ENCODE data around the gene PTPRD. TPM values are rescaled to one million over a fixed set of nuclear protein-coding genes. Genes with fewer than 3 reads are reported as not detected.

The PTPRD gene
- total RNA-seq, 1 experiment from 2014 or later = 0.02 TPM

DNA sequence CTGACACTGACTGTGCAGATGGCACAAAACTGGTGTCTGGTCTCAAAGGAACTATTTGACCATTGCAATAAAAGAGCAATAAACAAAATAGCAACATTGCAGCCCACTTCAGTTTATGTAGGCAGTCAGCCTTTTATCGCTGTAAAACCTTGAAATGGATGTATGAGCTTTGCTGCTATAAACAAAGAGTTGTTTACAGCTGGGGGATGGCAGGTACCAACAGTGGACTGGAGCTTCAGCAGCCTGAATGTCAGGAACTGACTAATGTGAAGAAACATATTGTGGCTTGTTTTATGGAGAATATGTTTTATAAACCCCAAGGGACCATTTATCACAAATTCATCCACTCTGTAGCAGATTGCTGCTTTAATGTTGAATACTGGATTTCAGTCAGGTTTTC, 78.0 kb downstream of the PTPRD start:
- BruUV-seq (replicated peaks) = no TSS peak
- TF ChIP-seq, protein P1, sequence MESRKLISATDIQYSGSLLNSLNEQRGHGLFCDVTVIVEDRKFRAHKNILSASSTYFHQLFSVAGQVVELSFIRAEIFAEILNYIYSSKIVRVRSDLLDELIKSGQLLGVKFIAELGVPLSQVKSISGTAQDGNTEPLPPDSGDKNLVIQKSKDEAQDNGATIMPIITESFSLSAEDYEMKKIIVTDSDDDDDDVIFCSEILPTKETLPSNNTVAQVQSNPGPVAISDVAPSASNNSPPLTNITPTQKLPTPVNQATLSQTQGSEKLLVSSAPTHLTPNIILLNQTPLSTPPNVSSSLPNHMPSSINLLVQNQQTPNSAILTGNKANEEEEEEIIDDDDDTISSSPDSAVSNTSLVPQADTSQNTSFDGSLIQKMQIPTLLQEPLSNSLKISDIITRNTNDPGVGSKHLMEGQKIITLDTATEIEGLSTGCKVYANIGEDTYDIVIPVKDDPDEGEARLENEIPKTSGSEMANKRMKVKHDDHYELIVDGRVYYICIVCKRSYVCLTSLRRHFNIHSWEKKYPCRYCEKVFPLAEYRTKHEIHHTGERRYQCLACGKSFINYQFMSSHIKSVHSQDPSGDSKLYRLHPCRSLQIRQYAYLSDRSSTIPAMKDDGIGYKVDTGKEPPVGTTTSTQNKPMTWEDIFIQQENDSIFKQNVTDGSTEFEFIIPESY (IDR thresholded peaks at IDR 0.05; ENCODE audit: extremely low read depth, insufficient replicate concordance, low read length) = no peak
- no peak for TF ChIP-seq POLR2A (IDR thresholded peaks at IDR 0.05; ENCODE audit: borderline replicate concordance, extremely low read depth, insufficient read depth, insufficient read length)
- TF ChIP-seq EZH2 (IDR thresholded peaks at IDR 0.05) = no peak
- TF ChIP-seq POLR2AphosphoS5 (IDR thresholded peaks at IDR 0.05; ENCODE audit: low read depth, low read length) = no peak
- TF ChIP-seq, protein P2, sequence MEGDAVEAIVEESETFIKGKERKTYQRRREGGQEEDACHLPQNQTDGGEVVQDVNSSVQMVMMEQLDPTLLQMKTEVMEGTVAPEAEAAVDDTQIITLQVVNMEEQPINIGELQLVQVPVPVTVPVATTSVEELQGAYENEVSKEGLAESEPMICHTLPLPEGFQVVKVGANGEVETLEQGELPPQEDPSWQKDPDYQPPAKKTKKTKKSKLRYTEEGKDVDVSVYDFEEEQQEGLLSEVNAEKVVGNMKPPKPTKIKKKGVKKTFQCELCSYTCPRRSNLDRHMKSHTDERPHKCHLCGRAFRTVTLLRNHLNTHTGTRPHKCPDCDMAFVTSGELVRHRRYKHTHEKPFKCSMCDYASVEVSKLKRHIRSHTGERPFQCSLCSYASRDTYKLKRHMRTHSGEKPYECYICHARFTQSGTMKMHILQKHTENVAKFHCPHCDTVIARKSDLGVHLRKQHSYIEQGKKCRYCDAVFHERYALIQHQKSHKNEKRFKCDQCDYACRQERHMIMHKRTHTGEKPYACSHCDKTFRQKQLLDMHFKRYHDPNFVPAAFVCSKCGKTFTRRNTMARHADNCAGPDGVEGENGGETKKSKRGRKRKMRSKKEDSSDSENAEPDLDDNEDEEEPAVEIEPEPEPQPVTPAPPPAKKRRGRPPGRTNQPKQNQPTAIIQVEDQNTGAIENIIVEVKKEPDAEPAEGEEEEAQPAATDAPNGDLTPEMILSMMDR (IDR thresholded peaks at IDR 0.05 in 2 of 3, conservative IDR thresholded peaks at IDR 0.05 in 1 of 3; ENCODE audit: borderline replicate concordance in 1 of 3, insufficient read depth in 1 of 3, low read depth in 2 of 3, low read length in 2 of 3) = no peak
- TF ChIP-seq, protein P3, sequence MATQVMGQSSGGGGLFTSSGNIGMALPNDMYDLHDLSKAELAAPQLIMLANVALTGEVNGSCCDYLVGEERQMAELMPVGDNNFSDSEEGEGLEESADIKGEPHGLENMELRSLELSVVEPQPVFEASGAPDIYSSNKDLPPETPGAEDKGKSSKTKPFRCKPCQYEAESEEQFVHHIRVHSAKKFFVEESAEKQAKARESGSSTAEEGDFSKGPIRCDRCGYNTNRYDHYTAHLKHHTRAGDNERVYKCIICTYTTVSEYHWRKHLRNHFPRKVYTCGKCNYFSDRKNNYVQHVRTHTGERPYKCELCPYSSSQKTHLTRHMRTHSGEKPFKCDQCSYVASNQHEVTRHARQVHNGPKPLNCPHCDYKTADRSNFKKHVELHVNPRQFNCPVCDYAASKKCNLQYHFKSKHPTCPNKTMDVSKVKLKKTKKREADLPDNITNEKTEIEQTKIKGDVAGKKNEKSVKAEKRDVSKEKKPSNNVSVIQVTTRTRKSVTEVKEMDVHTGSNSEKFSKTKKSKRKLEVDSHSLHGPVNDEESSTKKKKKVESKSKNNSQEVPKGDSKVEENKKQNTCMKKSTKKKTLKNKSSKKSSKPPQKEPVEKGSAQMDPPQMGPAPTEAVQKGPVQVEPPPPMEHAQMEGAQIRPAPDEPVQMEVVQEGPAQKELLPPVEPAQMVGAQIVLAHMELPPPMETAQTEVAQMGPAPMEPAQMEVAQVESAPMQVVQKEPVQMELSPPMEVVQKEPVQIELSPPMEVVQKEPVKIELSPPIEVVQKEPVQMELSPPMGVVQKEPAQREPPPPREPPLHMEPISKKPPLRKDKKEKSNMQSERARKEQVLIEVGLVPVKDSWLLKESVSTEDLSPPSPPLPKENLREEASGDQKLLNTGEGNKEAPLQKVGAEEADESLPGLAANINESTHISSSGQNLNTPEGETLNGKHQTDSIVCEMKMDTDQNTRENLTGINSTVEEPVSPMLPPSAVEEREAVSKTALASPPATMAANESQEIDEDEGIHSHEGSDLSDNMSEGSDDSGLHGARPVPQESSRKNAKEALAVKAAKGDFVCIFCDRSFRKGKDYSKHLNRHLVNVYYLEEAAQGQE (IDR thresholded peaks at IDR 0.05; ENCODE audit: low read depth) = no peak
- no peak for TF ChIP-seq ZNF274 (IDR thresholded peaks at IDR 0.05; ENCODE audit: low read depth, low read length)
- TF ChIP-seq, protein P4, sequence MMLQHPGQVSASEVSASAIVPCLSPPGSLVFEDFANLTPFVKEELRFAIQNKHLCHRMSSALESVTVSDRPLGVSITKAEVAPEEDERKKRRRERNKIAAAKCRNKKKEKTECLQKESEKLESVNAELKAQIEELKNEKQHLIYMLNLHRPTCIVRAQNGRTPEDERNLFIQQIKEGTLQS (IDR thresholded peaks at IDR 0.05) = no peak
- TF ChIP-seq CBX3 (IDR thresholded peaks at IDR 0.05; ENCODE audit: low read depth) = no peak
- no peak for TF ChIP-seq TCF7L2 (IDR thresholded peaks at IDR 0.05; ENCODE audit: borderline replicate concordance, extremely low read depth, insufficient read depth, insufficient read length)
- ChIA-PET RAD21 (ENCODE audit: low non-redundant PET in 1 of 2, low total read pairs in 2 of 2, uncharacterized antibody in 2 of 2, unreplicated experiment in 2 of 2) (no interaction called here), POLR2A (no interaction called here), CTCF (no interaction called here)
- Histone ChIP-seq H3K79me2 (ENCODE audit: insufficient read depth, low read length) (no peaks in the 10 kb centered on the region), H3K4me1 (ENCODE audit: control insufficient read depth in 1 of 2, insufficient read depth in 2 of 2, low read length in 2 of 2) (no peaks in the 10 kb centered on the region), H2AFZ (ENCODE audit: low read depth, low read length, poor library complexity, severe bottlenecking) (no peak overlapping the region), H3K27ac (ENCODE audit: low read depth, low read length) (no peak overlapping the region), H3K9ac (ENCODE audit: low read length) (no peak overlapping the region), H3K36me3 (ENCODE audit: control insufficient read depth in 1 of 2, insufficient read depth in 2 of 2, low read length in 2 of 2) (no peaks in the 10 kb centered on the region), H3K9me3 (ENCODE audit: control insufficient read depth in 1 of 2, insufficient read depth in 1 of 2, low read depth in 1 of 2, low read length in 2 of 2) (peaks cover 6 to 7% of the 10 kb centered on the region in 2 experiments; a peak in 3 of 4 replicates), H4K20me1 (ENCODE audit: insufficient read depth) (no peaks in the 10 kb centered on the region), H3K27me3 (ENCODE audit: insufficient read depth, low read length) (no peaks in the 10 kb centered on the region), H3K4me2 (ENCODE audit: low read length) (no peak overlapping the region), H3K4me3 (replicated peaks in 1 of 2; ENCODE audit: low read depth in 1 of 2, low read length in 2 of 2) (no peak overlapping the region), H3K9me2 (ENCODE audit: insufficient read depth) (no peaks in the 10 kb centered on the region)
- no peak for ATAC-seq
- intact Hi-C loops (cut with micrococcal nuclease) = no loop called here
- no peak for DNase-seq (ENCODE audit: low read depth, low spot score)
